ENCODE results near the gene SPATA3. TPM values are rescaled to one million over a fixed set of nuclear protein-coding genes. Genes with fewer than 3 reads are reported as not detected.

The SPATA3 gene
- polyA plus RNA-seq, 1 experiment, result not detected

DNA sequence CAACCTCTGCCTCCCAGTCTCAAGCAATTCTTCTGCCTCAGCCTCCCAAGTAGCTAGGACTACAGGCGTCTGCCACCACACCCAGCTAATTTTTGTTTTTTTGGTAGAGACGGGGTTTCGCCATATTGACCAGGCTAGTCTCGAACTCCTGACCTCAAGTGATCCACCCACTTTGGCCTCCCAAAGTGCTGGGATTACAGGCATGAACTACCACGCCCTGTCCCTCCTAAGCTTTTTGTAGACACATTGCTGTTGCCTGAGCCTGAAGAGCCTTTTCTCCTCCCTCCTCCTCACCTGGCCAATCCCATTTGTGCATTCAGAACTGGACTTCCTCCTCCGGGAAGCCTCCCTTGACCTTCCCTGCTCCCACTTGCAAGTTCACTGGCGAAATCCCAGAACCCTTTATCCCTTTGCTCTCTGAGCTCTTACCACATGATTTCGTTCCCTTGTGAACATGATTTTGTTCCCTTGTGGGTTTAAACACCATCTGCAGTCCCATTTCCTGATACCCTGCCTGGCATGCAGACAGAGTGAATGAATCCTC is 44.0 kb downstream of the SPATA3 start:
- Histone ChIP-seq H3K27me3 (ENCODE audit: control insufficient read depth, insufficient read depth, low read length) (peaks cover 52% of the 10 kb centered on the region), H3K27ac (ENCODE audit: low read depth, low read length) (no peak overlapping the region), H3K4me3 (ENCODE audit: low read depth, low read length) (no peak overlapping the region), H3K9me3 (ENCODE audit: control insufficient read depth, insufficient read depth, low read length) (no peaks in the 10 kb centered on the region; the same call in 1 of the 2 replicates)
- POLR2A ChIA-PET, result no interaction called here
- DNase-seq (ENCODE audit: low read depth, low spot score), result no peak
- CTCF ChIA-PET, result interaction anchor here (1.0 to 3.9 kb wide), 3 partner anchors 12 to 138 kb away, joined by 3 to 21 read pairs (median 5); no protein-coding TSS in a partner anchor
- TF ChIP-seq, protein P1, sequence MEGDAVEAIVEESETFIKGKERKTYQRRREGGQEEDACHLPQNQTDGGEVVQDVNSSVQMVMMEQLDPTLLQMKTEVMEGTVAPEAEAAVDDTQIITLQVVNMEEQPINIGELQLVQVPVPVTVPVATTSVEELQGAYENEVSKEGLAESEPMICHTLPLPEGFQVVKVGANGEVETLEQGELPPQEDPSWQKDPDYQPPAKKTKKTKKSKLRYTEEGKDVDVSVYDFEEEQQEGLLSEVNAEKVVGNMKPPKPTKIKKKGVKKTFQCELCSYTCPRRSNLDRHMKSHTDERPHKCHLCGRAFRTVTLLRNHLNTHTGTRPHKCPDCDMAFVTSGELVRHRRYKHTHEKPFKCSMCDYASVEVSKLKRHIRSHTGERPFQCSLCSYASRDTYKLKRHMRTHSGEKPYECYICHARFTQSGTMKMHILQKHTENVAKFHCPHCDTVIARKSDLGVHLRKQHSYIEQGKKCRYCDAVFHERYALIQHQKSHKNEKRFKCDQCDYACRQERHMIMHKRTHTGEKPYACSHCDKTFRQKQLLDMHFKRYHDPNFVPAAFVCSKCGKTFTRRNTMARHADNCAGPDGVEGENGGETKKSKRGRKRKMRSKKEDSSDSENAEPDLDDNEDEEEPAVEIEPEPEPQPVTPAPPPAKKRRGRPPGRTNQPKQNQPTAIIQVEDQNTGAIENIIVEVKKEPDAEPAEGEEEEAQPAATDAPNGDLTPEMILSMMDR (IDR thresholded peaks at IDR 0.05; ENCODE audit: low read depth, low read length), result no peak

DNA sequence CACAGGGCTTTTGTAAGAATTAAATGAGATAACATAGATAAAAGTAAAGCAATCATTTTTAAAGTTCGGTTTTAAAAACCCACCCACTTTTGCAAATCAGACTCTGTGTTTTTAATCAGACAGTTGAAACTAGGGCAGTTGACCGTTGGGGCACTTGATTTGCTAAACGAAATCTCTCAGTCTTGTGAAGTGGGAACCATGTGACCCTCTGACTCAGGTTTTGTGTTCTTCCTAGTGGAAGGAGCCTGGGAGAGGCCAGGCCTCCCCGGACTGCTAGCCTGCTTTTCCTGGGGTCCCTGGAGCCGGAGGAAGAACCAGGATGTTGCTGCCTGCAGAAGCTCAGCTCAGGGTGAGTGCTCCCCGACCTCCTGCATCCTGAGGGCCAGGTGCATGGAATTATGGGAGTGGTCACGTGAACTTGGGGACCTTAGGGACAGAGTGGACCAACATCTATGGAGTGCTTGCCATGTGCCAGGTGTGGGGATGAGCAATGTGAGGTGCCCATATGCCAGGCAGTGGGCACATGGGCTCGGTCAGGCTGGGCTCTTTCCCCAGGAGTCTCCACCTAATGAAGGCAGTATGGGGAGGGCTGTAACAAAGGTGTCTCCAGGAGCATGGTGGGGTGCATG is 45.3 kb downstream of the SPATA3 start:
- CTCF ChIA-PET, result interaction anchor here (3.9 kb wide), 1 partner anchor 11 kb away, joined by 21 read pairs; no protein-coding TSS in a partner anchor
- no peaks in the 10 kb centered on the region; the same call in 1 of the 2 replicates for H3K9me3 ChIP-seq (ENCODE audit: control insufficient read depth, insufficient read depth, low read length)

DNA sequence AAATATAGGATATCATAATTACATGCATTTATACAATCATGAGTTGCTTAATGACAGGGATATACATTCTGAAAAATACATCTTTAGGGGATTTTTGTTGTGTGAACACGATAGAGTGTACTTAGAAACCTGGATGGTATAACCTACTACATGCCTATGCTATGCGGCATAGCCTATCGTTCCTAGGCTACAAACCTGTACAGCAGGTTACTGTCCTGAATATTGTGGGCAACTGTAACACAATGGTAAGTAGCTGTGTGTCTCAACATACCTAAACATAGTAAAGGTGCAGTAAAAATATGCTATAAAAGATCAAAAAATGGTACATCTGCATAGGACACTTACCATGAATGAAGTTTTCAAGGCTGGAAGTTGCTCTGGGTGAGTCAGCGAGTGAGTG is 47.9 kb downstream of the SPATA3 start:
- no peak overlapping the region for H3K4me3 ChIP-seq (ENCODE audit: low read depth, low read length)
- no peak for DNase-seq (ENCODE audit: low read depth, low spot score)
- no peaks in the 10 kb centered on the region; the same call in 1 of the 2 replicates for H3K9me3 ChIP-seq (ENCODE audit: control insufficient read depth, insufficient read depth, low read length)
- peaks cover 47% of the 10 kb centered on the region for H3K27me3 ChIP-seq (ENCODE audit: control insufficient read depth, insufficient read depth, low read length)
- ChIA-PET CTCF (interaction anchor here (1.1 to 1.5 kb wide), 2 partner anchors 9 to 219 kb away, joined by 4 to 22 read pairs; no protein-coding TSS in a partner anchor), POLR2A (no interaction called here)
- no peak overlapping the region for H3K27ac ChIP-seq (ENCODE audit: low read depth, low read length)
- TF ChIP-seq, protein P1 (IDR thresholded peaks at IDR 0.05; ENCODE audit: low read depth, low read length), result no peak

More for the DNA sequence above, 45.3 kb downstream of the SPATA3 start:
- TF ChIP-seq, protein P1 (IDR thresholded peaks at IDR 0.05; ENCODE audit: low read depth, low read length), result no peak
- DNase-seq (ENCODE audit: low read depth, low spot score), result no peak
- POLR2A ChIA-PET, result no interaction called here
- Histone ChIP-seq H3K27me3 (ENCODE audit: control insufficient read depth, insufficient read depth, low read length) (peaks cover 42% of the 10 kb centered on the region), H3K27ac (ENCODE audit: low read depth, low read length) (no peak overlapping the region), H3K4me3 (ENCODE audit: low read depth, low read length) (no peak overlapping the region)

DNA sequence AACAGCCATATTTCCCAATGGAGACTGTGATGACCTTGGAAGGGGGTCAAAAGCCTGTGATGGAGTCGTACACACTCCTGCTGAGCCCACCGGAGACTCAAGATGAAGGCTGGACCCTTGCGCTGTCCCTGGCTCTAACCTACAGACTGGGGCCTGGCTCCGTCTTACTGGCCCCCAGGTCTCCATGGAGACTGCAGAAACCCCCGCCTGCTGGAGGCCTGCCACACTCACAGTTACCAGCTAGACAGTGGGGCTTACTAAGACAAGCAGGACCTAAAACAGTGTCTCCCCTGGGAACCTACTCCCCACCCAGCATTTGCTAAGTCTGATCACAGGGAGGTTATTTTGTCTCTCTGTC is 51.0 kb downstream of the SPATA3 start:
- no peak overlapping the region for H3K27ac ChIP-seq (ENCODE audit: low read depth, low read length)
- CTCF ChIA-PET, result no interaction called here
- TF ChIP-seq, protein P1 (IDR thresholded peaks at IDR 0.05; ENCODE audit: low read depth, low read length), result no peak
- peaks cover 34% of the 10 kb centered on the region for H3K27me3 ChIP-seq (ENCODE audit: control insufficient read depth, insufficient read depth, low read length)
- DNase-seq (ENCODE audit: low read depth, low spot score), result no peak
- no peaks in the 10 kb centered on the region for H3K9me3 ChIP-seq (ENCODE audit: control insufficient read depth, insufficient read depth, low read length)
- H3K4me3 ChIP-seq (ENCODE audit: low read depth, low read length), result no peak overlapping the region
- POLR2A ChIA-PET, result no interaction called here

DNA sequence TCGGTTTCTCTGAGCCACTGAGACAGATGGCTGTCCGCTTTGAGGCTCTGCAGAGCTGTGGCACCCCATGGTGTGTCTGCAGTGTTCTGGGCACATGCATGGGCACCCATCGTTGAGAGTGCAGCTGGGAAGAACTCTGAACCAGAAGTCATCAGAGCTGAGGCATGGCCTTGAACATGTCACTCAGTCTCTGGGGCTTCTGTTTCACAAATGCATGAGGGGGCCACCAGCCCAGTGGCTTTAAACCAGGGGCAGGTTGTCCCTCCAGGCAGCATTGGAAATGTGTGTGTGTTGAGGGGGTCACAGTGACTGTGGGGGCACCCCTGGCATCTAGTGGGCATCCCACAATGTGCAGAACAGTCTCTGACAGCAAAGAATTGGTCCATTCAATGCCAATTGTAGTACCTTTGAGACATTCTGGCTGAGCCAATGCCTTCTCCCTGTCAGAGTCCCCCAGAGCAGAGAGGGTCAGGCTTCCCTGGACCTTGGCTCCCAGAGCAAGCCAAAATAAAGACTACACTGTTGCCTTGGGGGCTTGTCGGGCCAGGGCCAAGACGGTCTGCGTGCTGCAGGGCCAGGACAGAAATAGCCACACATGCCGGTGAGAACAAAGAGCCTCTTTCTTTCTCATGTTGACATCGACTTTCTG is 51.5 kb downstream of the SPATA3 start:
- Histone ChIP-seq H3K4me3 (ENCODE audit: low read depth, low read length) (no peak overlapping the region), H3K9me3 (ENCODE audit: control insufficient read depth, insufficient read depth, low read length) (no peaks in the 10 kb centered on the region), H3K27me3 (ENCODE audit: control insufficient read depth, insufficient read depth, low read length) (peaks cover 34% of the 10 kb centered on the region), H3K27ac (ENCODE audit: low read depth, low read length) (no peak overlapping the region)
- DNase-seq (ENCODE audit: low read depth, low spot score), result no peak
- TF ChIP-seq, protein P1 (IDR thresholded peaks at IDR 0.05; ENCODE audit: low read depth, low read length), result no peak
- CTCF ChIA-PET, result no interaction called here
- POLR2A ChIA-PET, result no interaction called here
